Measurements from ENCODE around the gene GNB1.
A peak's percentile ranks its signal among the peaks of the same experiment; 100 is the strongest.
"Not testable (repeated sequence)": the region's sequence is repeated elsewhere in the genome, so short reads cannot be mapped to it uniquely, and the experiment has no call there.

GNB1 gene

GRCh38 chr1:1746566-1746909, 144.3 kb downstream of the GNB1 start:
- DNase-seq (ENCODE audit: low read depth in 2 of 2) = not testable (repeated sequence)

- peak; percentile 52 to 76 for DNase-seq (ENCODE audit: low read depth in 2 of 2)
Observed at GRCh38 chr1:1745651-1746565, 145.0 kb downstream of the GNB1 start.

GRCh38 chr1:1742529-1742928, 148.4 kb downstream of the GNB1 start:
- DNase-seq (ENCODE audit: low read depth in 2 of 2) = not testable (repeated sequence)

GRCh38 chr1:1741013-1741412, 149.9 kb downstream of the GNB1 start:
- not testable (repeated sequence) for DNase-seq (ENCODE audit: low read depth in 2 of 2)

GRCh38 chr1:1738799-1739337, 152.0 kb downstream of the GNB1 start:
- not testable (repeated sequence) for DNase-seq (ENCODE audit: low read depth in 2 of 2)

- not testable (repeated sequence) for DNase-seq (ENCODE audit: low read depth in 2 of 2)
Observed at GRCh38 chr1:1737675-1738590, 153.0 kb downstream of the GNB1 start.

Measured in activated CD4-positive, alpha-beta T cell treated with anti-CD3 and anti-CD28 coated beads for 24 hours (primary cell).